ENCODE data around the gene HPS4. TPM values are rescaled to one million over a fixed set of nuclear protein-coding genes. Genes with fewer than 3 reads are reported as not detected.

Gene HPS4
- total RNA-seq, 1 donor from 2014 or later, result 37.1 TPM

DNA sequence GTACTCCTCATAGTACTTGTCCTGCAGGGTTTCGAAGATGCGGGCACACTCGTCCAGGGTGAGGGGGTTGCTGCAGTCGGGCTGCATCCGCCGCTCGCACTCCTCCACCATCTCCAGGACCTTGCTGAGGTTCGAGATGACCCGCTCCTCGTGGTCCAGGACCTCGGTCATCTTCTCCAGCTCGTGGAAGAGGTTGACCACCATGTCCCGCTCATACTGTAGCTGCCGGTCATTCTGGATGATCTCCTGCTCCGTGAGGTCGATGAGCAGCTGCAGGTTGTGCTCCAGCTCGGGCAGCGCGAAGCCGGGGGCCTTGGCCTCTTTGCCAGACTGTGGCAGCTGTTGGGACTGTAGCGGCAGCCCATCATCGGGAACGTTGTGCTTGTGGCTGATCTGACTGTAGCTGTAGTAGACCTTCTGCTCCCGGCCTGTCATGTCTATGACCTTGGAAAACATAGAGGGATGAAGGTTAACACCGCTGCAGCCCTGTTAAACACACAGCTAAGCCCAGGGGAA is 15.7 kb upstream of the HPS4 start:
- intact Hi-C loops (cut with micrococcal nuclease), result no loop called here

DNA sequence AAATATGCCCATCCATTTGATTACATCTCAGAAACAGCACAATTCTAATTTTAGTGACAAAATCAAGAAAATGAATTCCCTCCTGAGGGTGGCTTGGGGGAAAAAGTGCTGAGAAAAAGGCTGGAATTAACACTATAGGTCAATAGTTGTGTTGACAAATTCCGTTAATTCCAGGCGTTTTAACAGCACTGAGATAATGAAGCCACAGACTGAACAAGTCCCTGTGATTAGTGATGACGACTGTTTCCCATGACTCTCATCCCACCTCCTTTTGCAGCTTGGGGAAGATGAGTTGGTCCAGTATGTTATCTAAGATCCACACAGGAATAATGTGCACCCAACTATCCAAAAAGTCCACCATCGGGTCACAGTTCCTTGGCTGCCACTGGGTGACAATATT is 12.9 kb upstream of the HPS4 start:
- intact Hi-C loops (cut with micrococcal nuclease), result no loop called here

DNA sequence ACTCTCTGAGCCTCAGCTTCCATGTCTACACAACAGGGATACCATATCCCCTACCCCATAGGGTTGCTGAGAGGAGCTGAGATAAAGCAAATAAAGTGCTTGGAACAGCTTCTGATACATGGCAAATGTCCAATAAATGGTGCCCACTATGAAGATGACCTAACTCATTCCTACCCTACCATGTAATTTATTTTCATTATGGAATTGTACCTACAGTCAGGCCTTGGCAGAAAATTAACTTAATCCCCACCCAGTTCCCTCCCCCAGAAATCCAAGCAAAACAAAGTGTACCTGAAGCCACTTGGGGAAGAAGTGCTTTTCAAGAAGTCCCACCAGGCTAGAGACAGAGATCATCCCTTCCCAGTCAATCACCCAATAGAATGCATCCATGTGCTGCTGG is 10.9 kb upstream of the HPS4 start:
- intact Hi-C loops (cut with micrococcal nuclease), result no loop called here

DNA sequence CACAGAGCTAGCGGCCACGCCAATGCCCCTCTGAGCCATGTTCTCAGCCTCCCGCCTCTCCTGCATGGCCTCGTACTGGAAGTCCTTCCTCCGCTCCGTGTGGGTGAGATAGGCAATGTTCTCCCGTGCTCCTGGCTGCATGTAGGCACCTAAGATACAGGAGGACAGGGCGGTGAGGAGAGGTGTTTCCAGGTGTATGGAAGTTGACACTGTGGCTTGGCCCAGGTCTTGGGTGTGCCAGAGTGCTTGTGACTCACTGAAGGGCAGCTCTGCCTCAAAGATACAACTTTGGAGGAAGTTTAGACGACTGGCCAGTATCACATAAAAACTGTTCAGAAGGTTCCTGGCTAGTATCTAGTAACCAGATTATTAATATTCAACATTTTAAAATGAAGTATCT is 8.6 kb upstream of the HPS4 start:
- intact Hi-C loops (cut with micrococcal nuclease), result no loop called here

DNA sequence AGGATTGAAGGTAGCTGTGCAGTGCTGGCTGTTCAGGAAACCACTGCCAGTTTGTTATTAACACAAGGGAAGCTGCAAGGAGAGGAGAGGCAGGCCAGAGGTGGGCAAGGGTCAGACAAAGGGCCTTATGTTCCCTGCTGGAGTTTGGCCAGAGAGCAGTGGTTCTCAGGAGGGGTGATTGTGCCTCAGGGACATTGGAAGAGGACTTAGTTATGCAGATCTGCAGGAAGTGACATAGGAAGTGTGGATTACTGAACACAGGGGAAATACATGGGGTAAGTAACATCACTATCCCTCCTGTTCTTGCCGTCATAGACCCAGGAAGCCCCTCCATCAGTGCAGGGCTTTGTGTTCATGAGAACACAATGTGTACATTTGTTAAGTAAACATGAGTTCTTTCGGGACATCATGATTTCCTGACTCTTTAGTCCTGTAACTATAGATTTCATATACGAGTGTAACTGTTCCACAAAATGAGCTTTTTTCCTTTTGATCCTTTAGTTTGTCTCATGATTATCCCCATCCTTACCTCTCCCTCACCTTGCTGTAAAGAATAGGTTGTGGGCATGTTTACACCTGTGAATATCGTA is 6.0 kb upstream of the HPS4 start:
- intact Hi-C loops (cut with micrococcal nuclease), result loop anchor here (10.0 kb wide), 2 partner anchors 195 to 1415 kb away; no protein-coding TSS in a partner anchor

DNA sequence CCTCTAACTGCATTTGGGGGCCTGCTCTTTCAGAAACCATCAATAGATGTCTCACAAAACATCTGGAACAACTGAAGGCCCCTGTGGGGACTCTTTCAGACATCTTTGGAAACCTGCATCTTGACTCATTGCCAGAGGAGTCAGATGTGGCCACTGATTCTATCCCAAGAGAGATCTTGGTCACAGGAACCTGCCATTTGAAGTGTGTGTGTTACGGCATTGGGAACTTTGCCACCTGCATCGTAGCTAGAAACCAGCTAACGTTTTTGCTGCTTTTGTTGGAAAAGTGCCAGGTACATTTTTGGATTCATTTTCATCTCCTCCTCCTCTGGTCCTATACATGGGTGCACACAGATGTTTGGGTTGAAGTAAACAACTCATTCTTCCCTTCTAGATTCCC is 4.4 kb upstream of the HPS4 start:
- intact Hi-C loops (cut with micrococcal nuclease), result loop anchor here (10.0 kb wide), 2 partner anchors 193 to 1413 kb away; no protein-coding TSS in a partner anchor

DNA sequence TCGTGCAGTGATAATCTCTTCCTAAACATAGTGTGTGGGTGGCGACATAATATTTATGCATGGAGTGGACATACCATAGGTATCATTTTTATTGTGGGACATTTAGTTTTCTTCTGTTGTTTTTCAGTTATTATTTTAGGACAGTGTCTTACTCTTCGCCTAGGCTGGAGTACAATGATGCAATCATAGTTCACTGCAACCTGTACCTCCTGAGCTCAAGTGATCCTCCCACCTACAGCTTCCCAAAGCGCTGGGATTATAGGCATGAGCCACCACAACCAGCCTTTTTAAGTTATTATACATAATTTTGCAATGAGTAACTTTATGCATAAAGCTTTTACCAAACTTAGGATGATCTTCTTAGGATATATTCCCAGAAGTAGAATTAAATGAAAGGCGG is 2.8 kb upstream of the HPS4 start:
- intact Hi-C loops (cut with micrococcal nuclease), result loop anchor here (10.0 kb wide), 2 partner anchors 192 to 1412 kb away; no protein-coding TSS in a partner anchor

DNA sequence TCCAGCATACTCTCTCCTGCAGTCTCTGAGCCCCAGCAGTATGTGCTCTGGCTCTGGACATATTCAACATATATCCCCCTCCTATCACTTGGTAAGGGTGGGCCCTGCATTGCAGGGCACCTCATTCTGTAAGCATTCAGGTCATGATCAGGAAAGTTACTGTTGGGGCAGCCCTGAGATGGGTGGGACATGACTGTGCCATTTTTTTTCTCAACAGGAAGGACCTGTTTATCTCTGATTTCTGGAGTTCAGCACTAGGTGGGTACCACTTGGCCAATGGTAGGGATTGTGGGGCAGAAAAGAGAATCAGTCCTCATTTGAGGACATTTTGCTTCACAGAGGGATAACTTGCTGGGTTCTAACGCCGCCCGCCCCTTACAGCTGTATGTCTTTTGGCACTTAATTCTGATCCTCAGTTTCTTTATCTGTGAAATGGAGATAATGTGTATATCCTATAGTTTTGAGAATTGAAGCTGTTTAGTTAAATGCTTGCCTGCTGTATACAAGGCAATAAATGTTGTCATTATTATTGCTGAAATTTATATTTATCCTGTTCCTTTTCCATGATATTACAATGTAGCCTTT is 2.3 kb upstream of the HPS4 start:
- intact Hi-C loops (cut with micrococcal nuclease), result loop anchor here (2.0 to 10.0 kb wide), 3 partner anchors 67 to 1411 kb away; no protein-coding TSS in a partner anchor

DNA sequence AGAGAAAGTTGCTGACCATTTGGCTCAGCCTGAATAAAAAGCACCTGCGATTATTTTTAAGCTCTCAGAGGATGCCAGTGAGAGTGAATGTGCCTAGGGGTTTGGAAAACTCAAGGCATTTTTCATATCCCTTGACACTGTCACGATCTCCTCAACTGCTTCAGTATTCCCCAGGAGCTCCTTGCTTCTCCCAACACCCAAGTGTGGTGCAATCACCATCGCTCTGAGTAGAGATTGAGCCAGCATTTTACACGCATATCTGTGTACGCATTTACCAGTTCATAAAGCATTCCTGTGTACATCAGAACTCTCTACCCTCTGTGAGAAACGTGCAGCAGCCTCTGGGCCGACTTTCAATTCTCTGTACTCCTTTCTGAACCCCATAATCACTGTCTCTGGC is 1.4 kb upstream of the HPS4 start:
- intact Hi-C loops (cut with micrococcal nuclease), result loop anchor here (2.0 to 10.0 kb wide), 3 partner anchors 68 to 1410 kb away; no protein-coding TSS in a partner anchor

DNA sequence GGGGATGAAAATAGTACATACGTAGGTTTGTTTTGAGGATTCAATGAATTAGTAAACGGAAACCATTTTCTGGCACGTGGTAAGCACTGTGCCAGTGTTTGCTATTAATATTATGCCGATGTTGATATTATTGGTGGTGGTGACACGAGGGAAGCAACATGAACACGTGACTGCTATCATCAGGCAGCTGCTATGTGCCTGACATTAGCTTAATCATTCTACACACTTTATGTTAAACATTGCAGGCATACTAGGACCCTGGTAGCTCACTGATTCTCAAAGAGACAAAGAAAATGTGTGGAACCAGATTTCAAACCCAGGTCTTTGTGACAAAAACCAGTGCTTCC is 750 bp upstream of the HPS4 start:
- intact Hi-C loops (cut with micrococcal nuclease), result loop anchor here (2.0 to 10.0 kb wide), 4 partner anchors 68 to 1410 kb away; partner anchors contain the start of gene TPST2

DNA sequence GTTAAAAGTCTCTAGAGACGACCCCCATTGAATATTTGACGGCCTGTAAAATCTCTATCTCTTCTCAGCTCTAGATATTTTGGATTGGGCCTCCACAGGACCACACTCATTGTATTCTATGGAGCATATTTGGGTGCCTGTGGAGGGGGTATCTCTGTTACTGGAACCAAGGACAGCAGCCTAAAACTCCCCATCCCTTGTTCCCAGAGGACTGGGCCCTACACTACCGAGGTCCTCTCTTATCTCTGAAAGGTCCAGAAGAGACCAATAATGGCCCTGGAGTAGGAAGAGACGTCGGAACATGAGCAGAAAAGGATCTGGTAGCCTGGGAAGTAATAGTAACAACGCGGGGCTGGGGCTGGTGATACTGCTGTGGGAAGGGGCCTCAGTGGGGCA is 542 bp downstream of the HPS4 start:
- intact Hi-C loops (cut with micrococcal nuclease), result loop anchor here (1.0 to 10.0 kb wide), 11 partner anchors 29 to 1436 kb away; partner anchors contain the start of genes GRK3, PITPNB, TFIP11 and TPST2

DNA sequence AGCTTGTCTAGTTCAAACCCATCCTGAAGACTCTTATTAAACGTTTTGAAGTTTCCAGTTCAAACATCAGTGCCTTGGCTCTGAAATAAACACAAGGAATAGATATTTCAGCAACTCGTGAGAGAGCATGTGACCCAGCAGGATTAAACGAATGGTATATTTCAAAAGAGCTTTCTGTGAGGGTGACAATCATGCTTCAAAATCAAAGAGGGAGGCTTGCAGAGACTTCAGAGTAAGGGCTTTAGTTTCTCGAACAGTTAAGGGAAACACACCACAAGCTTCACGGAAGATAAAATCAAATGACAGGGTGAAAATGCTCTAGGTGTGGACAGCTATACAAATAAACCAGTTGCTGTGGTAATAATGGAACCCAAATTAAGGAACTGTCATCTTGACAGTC is 1.4 kb downstream of the HPS4 start:
- intact Hi-C loops (cut with micrococcal nuclease), result loop anchor here (2.0 to 10.0 kb wide), 7 partner anchors 110 to 1437 kb away; partner anchors contain the start of genes PITPNB and TPST2

DNA sequence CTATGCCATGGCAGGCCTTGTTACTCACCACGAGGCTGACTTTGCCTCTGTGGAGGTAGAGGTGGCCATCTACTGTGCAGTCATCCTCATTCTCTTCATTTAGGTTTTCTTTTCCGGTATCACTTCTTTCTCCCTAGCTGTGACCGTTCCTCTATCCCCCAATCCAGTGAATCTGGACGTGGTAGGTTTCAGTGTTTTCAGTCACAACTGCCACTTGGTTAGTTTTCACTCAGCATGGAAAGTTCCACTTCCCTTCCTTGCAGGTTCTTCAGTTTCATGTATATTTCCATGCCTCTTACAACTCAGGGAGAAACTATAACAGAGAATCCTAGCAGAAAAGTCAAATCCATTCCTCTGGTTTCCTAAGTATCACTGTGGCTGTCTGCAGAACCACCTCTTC is 1.9 kb downstream of the HPS4 start:
- intact Hi-C loops (cut with micrococcal nuclease), result loop anchor here (2.0 to 10.0 kb wide), 7 partner anchors 111 to 1437 kb away; partner anchors contain the start of genes PITPNB and TPST2

DNA sequence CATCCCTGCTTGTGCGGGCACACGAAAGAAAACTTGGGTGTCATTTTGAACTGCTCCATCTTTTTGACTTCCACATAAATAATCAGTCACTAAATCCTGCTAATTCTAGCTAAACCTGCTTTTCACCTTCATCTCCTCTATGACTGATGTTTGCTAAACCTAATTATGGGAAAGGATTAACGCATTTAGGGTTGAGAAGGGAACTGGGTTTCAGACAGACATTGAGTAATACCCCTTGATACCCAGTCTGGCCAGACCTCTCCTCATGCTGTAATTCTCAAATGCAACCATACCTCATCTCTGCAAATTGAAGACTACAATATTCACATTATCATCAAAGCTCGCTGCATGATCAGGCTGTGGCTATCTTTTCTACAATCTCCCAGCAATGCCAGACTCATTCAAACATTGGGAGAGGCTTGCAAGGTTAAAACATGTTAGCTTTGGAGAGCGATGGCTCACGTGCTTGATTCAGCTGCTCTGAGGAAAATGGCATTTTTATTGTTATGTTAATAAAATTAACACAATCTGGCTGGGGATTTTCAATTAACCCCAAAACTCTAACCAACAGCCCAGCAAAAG is 2.4 kb downstream of the HPS4 start:
- intact Hi-C loops (cut with micrococcal nuclease), result loop anchor here (5.0 to 10.0 kb wide), 3 partner anchors 111 to 1406 kb away; partner anchors contain the start of gene TPST2

DNA sequence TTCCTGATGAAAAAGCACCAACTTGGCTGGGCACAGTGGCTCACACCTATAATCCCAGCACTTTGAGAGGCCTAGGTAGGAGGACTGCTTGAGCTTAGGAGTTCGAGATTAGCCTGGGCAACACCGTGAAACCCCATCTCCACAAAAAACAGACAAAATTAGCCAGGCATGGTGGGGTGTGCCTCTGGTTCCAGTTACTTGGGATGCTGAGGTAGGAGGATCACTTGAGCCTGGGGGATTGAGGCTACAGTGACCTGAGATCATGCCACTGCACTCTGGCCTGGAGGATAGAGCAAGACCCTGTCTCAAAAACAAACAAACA is 3.0 kb downstream of the HPS4 start:
- intact Hi-C loops (cut with micrococcal nuclease), result loop anchor here (5.0 to 10.0 kb wide), 3 partner anchors 112 to 1406 kb away; partner anchors contain the start of gene TPST2

DNA sequence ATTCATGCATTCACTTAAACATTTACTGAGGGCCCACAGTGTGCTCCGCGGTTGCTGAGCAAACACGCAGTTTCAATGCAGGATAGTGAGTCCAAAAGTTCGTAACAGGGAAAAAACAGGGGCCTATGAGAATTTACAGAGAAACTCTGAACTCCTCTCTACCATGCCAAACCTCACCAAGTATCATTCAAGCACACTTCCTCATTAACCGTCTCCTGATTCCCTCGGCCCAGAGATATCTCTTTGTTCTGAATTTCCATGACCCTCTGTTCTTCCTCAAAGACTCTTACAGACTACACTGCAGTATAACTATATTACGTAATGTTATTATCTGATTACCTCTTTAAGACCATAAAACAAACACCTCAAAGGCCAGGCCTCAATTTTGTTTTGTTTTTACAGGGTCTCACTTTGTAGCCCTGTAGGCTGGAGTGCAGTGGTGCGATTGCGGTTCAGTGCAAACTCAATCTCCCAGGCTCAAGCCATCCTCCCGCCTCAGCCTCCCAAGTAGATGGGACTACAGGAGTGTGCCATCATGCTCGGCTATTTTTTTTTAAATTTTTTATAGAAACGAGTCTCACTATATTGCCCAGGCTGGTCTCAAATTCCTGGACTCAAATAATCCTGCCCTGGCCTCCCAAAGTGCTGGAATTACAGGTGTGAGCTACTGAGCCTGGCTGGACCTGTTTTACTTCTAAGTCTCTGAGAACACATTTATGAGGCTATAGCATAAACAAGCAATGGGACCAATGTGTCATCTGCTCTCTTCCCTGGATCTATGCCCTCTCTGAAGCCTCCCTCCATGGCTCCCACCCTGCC is 3.6 kb downstream of the HPS4 start:
- intact Hi-C loops (cut with micrococcal nuclease), result loop anchor here (1.0 to 10.0 kb wide), 4 partner anchors 49 to 1405 kb away; partner anchors contain the start of gene TPST2

DNA sequence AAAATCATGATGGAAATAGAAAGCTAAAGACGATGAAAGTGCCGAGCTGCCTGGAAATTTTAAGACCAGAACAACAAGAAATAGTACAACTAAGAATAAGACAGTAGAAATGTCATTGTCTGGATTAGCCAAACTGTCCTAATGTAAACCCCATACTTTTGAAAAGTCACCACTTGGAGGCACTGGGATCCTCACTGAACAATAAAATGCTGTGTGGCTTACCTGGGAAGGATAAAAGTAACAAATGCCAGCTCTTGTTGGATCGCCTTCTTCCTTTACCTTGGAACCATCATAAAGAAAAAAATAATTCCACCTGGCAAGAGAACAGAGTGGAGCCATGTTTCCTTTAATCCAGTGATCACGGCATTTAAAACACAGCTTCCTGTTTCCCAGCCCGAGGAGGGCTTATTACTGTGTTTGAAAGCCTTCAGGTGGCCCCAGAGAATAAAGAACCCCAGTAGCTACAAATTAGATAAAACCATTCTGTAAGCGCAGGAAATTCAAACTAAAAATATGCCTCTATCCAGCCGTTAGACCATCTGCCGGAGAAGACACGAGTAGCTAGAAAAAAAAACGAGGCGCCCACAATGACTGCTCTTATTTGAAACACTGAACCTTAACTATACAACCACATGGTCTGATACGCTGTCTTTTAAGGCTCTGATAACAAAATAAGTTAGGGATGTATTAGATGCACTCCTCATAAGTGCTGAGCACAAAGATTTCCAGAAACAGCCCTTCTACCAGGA is 4.4 kb downstream of the HPS4 start:
- intact Hi-C loops (cut with micrococcal nuclease), result loop anchor here (1.0 kb wide), 1 partner anchor 48 kb away; no protein-coding TSS in a partner anchor

DNA sequence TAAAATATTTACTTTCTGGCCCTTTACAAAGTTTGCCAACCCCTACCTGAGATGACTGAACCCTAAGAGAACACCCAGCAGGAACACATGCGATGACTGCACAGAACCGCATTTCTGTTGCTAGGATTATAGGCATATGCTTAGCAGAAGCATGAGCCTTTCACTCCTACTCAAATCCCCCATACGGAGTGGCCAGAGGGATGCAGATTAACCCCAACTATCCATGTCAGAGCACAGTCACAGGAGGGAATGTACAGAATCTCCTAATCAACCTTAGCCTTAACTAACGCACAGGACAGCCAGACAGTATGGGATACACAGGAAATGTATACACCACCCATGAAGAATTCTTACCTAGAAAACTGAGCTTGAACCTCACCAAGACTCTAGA is 6.2 kb downstream of the HPS4 start:
- intact Hi-C loops (cut with micrococcal nuclease), result no loop called here

DNA sequence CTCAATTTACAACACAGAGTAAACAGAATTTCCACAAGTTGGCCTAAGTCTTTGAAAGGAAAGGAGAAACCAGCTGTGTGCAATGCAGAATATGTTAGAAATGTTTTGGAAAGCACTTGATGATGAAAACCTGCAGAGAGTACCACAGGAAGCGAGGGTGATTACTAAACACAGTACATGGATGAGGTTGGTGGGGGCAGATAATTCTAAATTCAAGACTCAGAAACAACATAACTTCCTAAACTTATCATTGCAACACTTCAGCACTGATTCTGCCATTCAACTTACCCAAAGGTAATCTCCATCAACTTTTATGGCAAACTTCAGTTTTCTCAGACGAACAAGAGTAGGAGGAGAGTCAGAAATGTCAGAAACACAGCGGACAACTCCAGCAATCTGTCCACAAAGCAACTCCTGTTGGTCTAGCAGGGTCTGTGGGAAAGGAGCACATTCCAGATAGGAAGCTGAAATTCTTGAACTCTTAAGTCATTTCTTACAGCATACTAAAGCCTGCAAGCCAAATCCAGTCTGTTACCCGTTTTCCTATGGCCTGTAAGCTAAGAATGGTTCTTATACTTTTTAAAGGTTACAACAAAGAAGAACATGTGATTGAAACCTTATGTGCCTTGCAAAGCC is 6.8 kb downstream of the HPS4 start:
- intact Hi-C loops (cut with micrococcal nuclease), result no loop called here

DNA sequence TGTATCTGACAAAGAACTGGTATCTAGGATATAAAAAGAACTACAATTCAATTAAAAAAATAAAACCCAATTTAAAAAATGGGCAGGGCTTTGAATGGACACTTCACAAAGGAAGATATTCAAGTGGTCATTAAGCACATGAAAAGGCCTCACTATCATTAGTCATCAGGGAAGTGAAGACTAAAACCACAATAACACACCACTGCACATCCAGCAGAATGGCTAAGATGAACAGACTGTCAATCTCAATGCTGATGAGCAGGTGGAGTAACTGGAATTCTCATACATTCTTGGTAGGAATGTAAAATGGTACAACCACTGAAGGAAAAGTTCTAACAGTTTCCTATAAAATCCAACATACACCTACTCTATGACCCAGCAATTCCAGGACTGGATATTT is 8.9 kb downstream of the HPS4 start:
- intact Hi-C loops (cut with micrococcal nuclease), result no loop called here

Measured in T-helper 1 cell treated with Interleukin-12 subunit alpha and Interleukin-12 subunit beta and Interleukin-4 antibody, amounts not matched to agents 30 ng/mL and 1 ng/mL, for 36 hours (primary cell).